ACC112 (cell line): ENCODE data around the gene CPT1A.

Source experiments
- H2AFZ ChIP-seq: fragments of 200-600 bp; sonication (generic); one replicate; pipeline ENCODE4 v1.6.0; 2017; ENCODE audit warnings: antibody characterized with exemption, low read length; ENCODE audit not compliant: unreplicated experiment
- H3K27ac ChIP-seq: fragments of 200-600 bp; sonication (generic); 2 replicates; pipeline ENCODE4 v1.5.1; 2014; ENCODE audit warnings: low read depth, mild to moderate bottlenecking, antibody characterized with exemption, low read length, moderate library complexity
- H3K27me3 ChIP-seq: fragments of 200-600 bp; sonication (generic); 2 replicates; pipeline ENCODE4 v1.6.1; 2014; ENCODE audit warnings: mild to moderate bottlenecking, antibody characterized with exemption, low read length, moderate library complexity, mixed read lengths; ENCODE audit not compliant: insufficient read depth
- H3K36me3 ChIP-seq: fragments of 200-600 bp; sonication (generic); 2 replicates; pipeline ENCODE4 v1.6.1; 2016; ENCODE audit warnings: mild to moderate bottlenecking, antibody characterized with exemption, low read length, moderate library complexity, mixed read lengths; ENCODE audit not compliant: insufficient read depth
- H3K4me1 ChIP-seq: fragments of 200-600 bp; sonication (generic); one replicate; pipeline ENCODE4 v1.6.1; 2016; ENCODE audit warnings: low read length, mixed read lengths; ENCODE audit not compliant: insufficient read depth, unreplicated experiment, control insufficient read depth
- H3K4me3 ChIP-seq: fragments of 200-600 bp; sonication (generic); 2 replicates; pipeline ENCODE4 v1.5.1; 2014; ENCODE audit warnings: mild to moderate bottlenecking, low read depth, low read length
- H3K79me2 ChIP-seq: fragments of 200-600 bp; sonication (generic); one replicate; pipeline ENCODE4 v1.6.0; 2016; ENCODE audit warnings: low read length; ENCODE audit not compliant: control insufficient read depth, unreplicated experiment, insufficient read depth

CPT1A gene

GRCh38 chr11:68839911-68840641 lies 1.6 kb downstream of the CPT1A start:
- peak overlapping the region; percentile 90 for H3K27ac ChIP-seq
- peak overlapping the region; percentile 88 for H3K4me3 ChIP-seq
- peaks cover 46% of the 10 kb centered on the region for H3K79me2 ChIP-seq
- peaks cover 18% of the 10 kb centered on the region for H3K4me1 ChIP-seq
- H3K36me3 ChIP-seq: no peaks in the 10 kb centered on the region
- no peaks in the 10 kb centered on the region for H3K27me3 ChIP-seq
- H2AFZ ChIP-seq: peak overlapping the region; percentile 82

DNA sequence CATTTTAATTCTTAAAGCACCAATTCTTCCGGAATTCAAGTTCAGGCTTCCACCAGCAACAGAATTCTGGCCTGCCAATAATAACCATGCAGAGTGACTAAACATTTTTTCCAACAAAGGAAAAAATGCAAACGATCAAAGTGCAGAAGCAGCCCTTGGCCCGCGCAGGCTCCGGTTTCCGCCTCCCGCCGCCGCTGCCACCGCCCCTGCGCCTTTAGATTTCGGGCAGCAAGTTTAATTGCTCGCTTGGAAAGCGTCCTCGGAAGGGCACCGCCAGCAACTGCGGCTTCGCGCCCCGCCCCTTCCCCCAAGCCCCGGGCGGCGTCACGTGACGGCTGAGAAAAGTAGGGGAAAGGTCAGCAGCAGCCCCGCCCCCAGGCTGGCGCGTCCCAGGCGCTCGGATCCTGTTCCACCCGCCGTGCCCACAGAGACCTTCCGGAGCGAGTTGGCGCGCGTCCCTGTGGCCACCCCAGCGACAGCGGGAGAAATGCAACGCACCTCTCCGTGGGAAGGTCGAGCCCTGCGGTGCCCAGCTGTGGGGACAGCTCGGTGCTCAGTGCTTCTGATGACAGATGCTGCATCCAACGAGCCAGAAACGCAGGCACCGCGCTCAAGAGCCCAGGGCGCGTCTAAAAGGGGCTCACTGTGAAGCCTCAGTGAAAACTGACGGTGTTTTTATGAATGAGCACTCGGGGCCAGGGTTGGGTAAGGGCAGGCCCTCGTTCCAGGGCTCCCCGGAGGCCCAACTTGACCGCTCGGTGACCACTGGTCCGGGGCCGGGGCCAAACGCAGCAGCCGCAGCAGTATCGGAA lies 2.5 kb downstream of the CPT1A start:
- peaks cover 54% of the 10 kb centered on the region for H3K79me2 ChIP-seq
- peaks cover 18% of the 10 kb centered on the region for H3K4me1 ChIP-seq
- peak overlapping the region; percentile 82 for H2AFZ ChIP-seq
- peak overlapping the region; percentile 90 for H3K27ac ChIP-seq
- no peaks in the 10 kb centered on the region for H3K36me3 ChIP-seq
- H3K27me3 ChIP-seq: no peaks in the 10 kb centered on the region
- H3K4me3 ChIP-seq: peak overlapping the region; percentile 88

GRCh38 chr11:68838572-68838964 lies 3.1 kb downstream of the CPT1A start:
- peaks cover 18% of the 10 kb centered on the region for H3K4me1 ChIP-seq
- H2AFZ ChIP-seq: peak overlapping the region; percentile 70
- H3K27ac ChIP-seq: peak overlapping the region; percentile 90
- peaks cover 59% of the 10 kb centered on the region for H3K79me2 ChIP-seq
- no peaks in the 10 kb centered on the region for H3K27me3 ChIP-seq
- no peaks in the 10 kb centered on the region for H3K36me3 ChIP-seq
- peak overlapping the region; percentile 88 for H3K4me3 ChIP-seq

DNA sequence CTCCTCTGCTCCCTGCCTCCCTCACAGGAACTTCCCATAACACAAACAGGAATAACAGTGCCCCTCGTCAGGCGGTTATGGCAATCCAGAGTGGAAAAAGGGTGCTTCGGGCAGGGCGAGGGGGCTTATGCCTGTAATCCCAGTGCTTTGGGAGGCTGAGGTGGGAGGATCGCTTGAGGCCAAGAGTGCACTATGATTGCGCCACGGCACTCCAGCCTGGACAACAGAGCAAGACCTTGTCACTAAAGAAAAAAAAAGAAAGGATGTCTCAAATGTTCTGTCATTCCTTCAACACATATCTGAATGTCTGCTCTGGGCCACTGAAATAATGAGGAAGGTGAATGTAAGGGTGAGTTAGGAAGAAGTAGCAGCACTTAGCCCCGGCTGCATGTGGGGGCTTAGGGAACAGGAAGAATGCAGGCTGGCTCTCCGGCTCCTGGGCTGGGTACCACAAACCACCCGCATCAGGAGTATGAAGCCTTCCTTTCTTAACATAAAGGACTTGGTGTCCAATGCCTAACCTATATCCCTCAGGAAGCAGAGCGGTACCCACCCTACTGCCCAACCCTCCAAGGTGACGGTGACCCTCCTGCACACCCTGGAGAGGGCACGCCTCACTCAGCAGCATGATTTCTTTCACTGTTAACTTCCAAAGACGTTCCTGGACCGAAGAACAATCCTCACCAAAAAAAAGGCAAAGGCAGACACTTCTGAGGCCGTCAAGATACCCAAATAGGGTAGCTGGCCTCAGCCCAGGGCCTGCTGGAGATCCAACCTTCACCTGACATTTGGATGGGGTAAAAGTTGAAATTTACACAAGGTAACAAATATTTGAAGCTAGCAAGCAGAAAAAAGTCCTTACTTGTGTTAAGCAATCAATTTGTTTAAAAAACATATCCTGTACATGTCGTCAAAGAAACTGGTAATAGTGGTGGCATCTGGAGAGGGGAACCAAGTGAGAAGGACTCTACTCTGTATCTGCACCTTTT lies 3.8 kb downstream of the CPT1A start:
- peak overlapping the region; percentile 90 for H3K27ac ChIP-seq
- peaks cover 66% of the 10 kb centered on the region for H3K79me2 ChIP-seq
- H3K4me1 ChIP-seq: peaks cover 18% of the 10 kb centered on the region
- no peaks in the 10 kb centered on the region for H3K27me3 ChIP-seq
- peak overlapping the region; percentile 54 for H3K4me3 ChIP-seq
- H3K36me3 ChIP-seq: no peaks in the 10 kb centered on the region
- H2AFZ ChIP-seq: no peak overlapping the region

- H3K79me2 ChIP-seq: peaks cover 73% of the 10 kb centered on the region
- peaks cover 2% of the 10 kb centered on the region; the same call in 1 of the 2 replicates for H3K36me3 ChIP-seq
- H3K4me1 ChIP-seq: peaks cover 18% of the 10 kb centered on the region
- H3K27me3 ChIP-seq: no peaks in the 10 kb centered on the region
- no peak overlapping the region for H3K27ac ChIP-seq
- H2AFZ ChIP-seq: no peak overlapping the region
- H3K4me3 ChIP-seq: no peak overlapping the region
Measured at GRCh38 chr11:68835749-68836148, 6.0 kb downstream of the CPT1A start.

DNA sequence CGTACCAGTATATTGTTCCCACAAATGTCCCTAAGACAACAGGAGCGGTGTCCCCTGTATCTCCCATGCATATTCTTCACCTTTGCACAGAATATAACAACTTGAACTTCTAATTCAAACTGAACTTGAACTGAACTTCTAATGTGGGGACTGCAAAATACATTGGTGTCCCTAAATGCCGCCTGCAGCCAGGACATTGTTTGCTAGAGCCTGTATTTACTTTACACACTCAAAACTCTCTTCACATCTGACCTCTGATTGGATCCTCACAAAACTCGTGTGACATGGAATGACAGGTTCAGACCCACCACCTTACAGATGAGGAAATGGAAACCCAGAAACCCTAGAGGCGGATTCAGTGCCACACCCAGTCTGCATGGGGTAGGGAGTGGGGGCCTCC lies 6.4 kb downstream of the CPT1A start:
- Histone ChIP-seq H2AFZ (no peak overlapping the region), H3K27me3 (no peaks in the 10 kb centered on the region), H3K4me1 (peaks cover 17% of the 10 kb centered on the region), H3K79me2 (peaks cover 75% of the 10 kb centered on the region), H3K4me3 (no peak overlapping the region), H3K27ac (no peak overlapping the region), H3K36me3 (peaks cover 2% of the 10 kb centered on the region; the same call in 1 of the 2 replicates)

DNA sequence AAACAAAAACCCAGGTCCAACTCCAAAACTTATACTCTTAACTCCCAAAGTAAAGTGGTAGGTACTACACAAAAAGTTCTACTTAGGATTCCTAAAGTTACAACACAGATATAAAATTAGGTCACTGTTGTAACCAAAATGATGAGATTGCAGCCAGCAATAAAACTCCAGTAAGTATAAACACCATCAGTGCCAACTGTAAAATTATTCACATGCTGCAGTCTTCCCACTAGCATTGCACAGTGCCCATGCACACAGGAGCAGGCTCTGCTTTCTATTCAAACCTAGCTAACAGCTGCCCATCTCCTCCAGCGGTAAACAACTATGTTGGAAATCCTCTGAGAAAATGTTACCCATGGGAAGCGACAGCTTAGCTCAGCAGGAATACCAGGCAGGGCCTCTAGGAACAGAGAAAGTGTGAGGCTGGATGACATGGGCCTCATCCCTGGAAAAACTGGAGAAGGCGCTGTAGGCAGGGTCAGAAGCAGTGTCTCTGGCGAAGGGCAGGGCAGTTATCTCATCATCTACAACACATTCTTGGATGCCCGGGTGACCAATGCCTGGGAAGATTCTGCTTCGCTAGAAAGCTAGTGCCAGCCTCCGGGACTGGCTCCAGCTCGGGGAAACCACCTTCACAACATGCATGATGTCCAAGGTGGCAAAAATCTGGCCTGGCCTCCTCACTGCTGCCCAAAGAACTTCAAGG lies 9.1 kb downstream of the CPT1A start:
- no peaks in the 10 kb centered on the region for H3K27me3 ChIP-seq
- H3K4me1 ChIP-seq: peaks cover 3% of the 10 kb centered on the region
- no peak overlapping the region for H3K27ac ChIP-seq
- H2AFZ ChIP-seq: no peak overlapping the region
- H3K36me3 ChIP-seq: peaks cover 2% of the 10 kb centered on the region; the same call in 1 of the 2 replicates
- H3K79me2 ChIP-seq: peaks cover 82% of the 10 kb centered on the region
- H3K4me3 ChIP-seq: no peak overlapping the region

GRCh38 chr11:68831124-68831523 lies 10.6 kb downstream of the CPT1A start:
- Histone ChIP-seq H3K4me3 (no peak overlapping the region), H3K79me2 (peaks cover 80% of the 10 kb centered on the region), H3K27ac (no peak overlapping the region), H3K4me1 (no peaks in the 10 kb centered on the region), H3K27me3 (no peaks in the 10 kb centered on the region), H3K36me3 (peaks cover 2% of the 10 kb centered on the region; the same call in 1 of the 2 replicates), H2AFZ (no peak overlapping the region)

GRCh38 chr11:68829581-68829980 lies 12.1 kb downstream of the CPT1A start:
- Histone ChIP-seq H3K79me2 (peaks cover 67% of the 10 kb centered on the region), H3K27ac (no peak overlapping the region), H3K4me3 (no peak overlapping the region), H2AFZ (no peak overlapping the region), H3K27me3 (no peaks in the 10 kb centered on the region), H3K36me3 (peaks cover 2% of the 10 kb centered on the region; the same call in 1 of the 2 replicates), H3K4me1 (no peaks in the 10 kb centered on the region)
